Kasumi-1 (cell line): Measurements from ENCODE around the gene CACHD1.

ENCODE experiments used
- DNase-seq, 2 experiments: peaks; one replicate each; lab custom pipeline; 2025; lab: John Stamatoyannopoulos, UW

Gene CACHD1

GRCh38 chr1:64549464-64550239 is 79.7 kb downstream of the CACHD1 start:
- no peak for DNase-seq

- DNase-seq: no peak
Measured at GRCh38 chr1:64550510-64550909, 80.6 kb downstream of the CACHD1 start.

- DNase-seq: no peak
Measured at GRCh38 chr1:64550946-64551605, 81.1 kb downstream of the CACHD1 start.

- no peak for DNase-seq
Measured at GRCh38 chr1:64553285-64553684, 83.4 kb downstream of the CACHD1 start.

GRCh38 chr1:64555947-64556346 is 86.0 kb downstream of the CACHD1 start:
- DNase-seq: no peak

GRCh38 chr1:64561993-64562392 is 92.1 kb downstream of the CACHD1 start:
- DNase-seq: no peak

- no peak for DNase-seq
Measured at GRCh38 chr1:64563958-64564565, 94.1 kb downstream of the CACHD1 start.

- no peak for DNase-seq
Measured at GRCh38 chr1:64564891-64565290, 95.0 kb downstream of the CACHD1 start.

GRCh38 chr1:64567426-64568170 is 97.7 kb downstream of the CACHD1 start:
- DNase-seq: no peak

- DNase-seq: no peak
Measured at GRCh38 chr1:64568171-64568450, 98.2 kb downstream of the CACHD1 start.

GRCh38 chr1:64569411-64569810 is 99.5 kb downstream of the CACHD1 start:
- no peak for DNase-seq

GRCh38 chr1:64570267-64570855 is 100.4 kb downstream of the CACHD1 start:
- no peak for DNase-seq

- DNase-seq: no peak
Measured at GRCh38 chr1:64572222-64572900, 102.4 kb downstream of the CACHD1 start.

- no peak for DNase-seq
Measured at GRCh38 chr1:64574301-64574700, 104.4 kb downstream of the CACHD1 start.

GRCh38 chr1:64575881-64576676 is 106.2 kb downstream of the CACHD1 start:
- no peak for DNase-seq

- DNase-seq: no peak
Measured at GRCh38 chr1:64578270-64578973, 108.5 kb downstream of the CACHD1 start.

- DNase-seq: no peak
Measured at GRCh38 chr1:64579767-64580166, 109.8 kb downstream of the CACHD1 start.

GRCh38 chr1:64581135-64581842 is 111.4 kb downstream of the CACHD1 start:
- no peak for DNase-seq

- no peak for DNase-seq
Measured at GRCh38 chr1:64581843-64582185, 111.9 kb downstream of the CACHD1 start.

- DNase-seq: no peak
Measured at GRCh38 chr1:64584479-64584878, 114.5 kb downstream of the CACHD1 start.
